Measurements from ENCODE around the gene ZNF516. TPM values are rescaled to one million over a fixed set of nuclear protein-coding genes. Genes with fewer than 3 reads are reported as not detected.

The ZNF516 gene
- polyA plus RNA-seq, 1 donor = 53.3 TPM

DNA sequence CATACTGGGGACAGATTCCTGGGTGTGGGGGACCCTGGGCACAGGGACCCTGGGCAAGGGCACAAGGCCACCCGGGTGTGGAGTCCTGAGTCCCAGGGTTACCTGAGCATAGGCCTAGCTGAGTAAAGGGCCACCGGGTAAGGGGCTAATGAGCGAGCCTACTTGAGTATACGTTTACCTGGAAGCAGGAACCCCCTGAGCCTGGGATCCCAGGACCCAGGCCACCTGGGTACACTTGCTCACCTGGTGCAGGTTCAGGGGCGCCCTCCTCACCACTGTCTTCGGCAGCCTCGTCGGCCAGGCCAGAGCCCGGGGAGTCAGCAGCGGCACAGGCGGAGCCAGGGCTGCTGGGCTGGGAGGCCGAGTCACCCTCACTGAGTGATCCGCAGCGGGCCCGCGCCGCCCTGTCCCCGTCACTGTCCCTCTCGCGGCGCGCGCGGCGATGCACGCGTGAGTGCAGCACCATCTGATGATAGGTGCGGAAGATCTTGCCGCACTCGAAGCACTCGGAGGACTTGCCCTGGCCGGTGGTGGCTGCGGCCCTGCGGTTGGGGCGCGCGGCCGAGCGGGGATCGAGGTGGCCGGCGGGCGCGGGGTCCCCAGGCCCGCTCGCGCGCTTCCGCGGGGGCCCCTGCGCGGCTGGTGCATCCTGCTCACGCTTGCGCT, 53.9 kb downstream of the ZNF516 start:
- DNase-seq = no peak

GRCh38 chr18:76437910-76438309, 57.1 kb downstream of the ZNF516 start:
- no peak for DNase-seq

GRCh38 chr18:76437011-76437410, 58.0 kb downstream of the ZNF516 start:
- DNase-seq = no peak

- no peak for DNase-seq
Measured at GRCh38 chr18:76436342-76436741, 58.7 kb downstream of the ZNF516 start.

- no peak for DNase-seq
Measured at GRCh38 chr18:76435316-76435989, 59.6 kb downstream of the ZNF516 start.

- no peak for DNase-seq
Measured at GRCh38 chr18:76434452-76434851, 60.6 kb downstream of the ZNF516 start.

GRCh38 chr18:76433788-76434187, 61.3 kb downstream of the ZNF516 start:
- DNase-seq = no peak

GRCh38 chr18:76432970-76433767, 61.9 kb downstream of the ZNF516 start:
- DNase-seq = no peak

DNA sequence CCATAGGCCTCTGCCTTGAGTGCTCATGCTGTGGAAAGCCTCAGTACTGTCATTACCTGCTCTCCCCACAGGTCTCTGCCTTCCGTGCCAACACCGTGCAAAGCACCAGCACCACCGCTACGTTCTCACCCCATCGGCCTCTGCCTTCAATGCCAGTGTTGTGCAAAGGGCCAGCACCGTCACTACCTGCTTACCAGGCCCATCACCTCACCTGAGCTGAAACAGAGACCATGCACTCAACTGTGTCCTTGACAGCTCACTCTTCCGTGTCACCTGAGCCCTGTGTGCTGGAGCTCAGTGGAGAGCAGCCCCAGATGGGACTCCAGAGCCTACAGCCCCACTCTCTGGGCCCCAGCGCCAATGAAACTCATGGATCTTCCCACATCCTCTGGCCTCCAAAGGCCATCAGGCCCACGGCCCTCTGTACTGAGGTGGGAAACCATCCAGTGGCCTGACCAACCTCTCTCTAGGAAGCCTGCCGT, 62.7 kb downstream of the ZNF516 start:
- no peak for DNase-seq

DNA sequence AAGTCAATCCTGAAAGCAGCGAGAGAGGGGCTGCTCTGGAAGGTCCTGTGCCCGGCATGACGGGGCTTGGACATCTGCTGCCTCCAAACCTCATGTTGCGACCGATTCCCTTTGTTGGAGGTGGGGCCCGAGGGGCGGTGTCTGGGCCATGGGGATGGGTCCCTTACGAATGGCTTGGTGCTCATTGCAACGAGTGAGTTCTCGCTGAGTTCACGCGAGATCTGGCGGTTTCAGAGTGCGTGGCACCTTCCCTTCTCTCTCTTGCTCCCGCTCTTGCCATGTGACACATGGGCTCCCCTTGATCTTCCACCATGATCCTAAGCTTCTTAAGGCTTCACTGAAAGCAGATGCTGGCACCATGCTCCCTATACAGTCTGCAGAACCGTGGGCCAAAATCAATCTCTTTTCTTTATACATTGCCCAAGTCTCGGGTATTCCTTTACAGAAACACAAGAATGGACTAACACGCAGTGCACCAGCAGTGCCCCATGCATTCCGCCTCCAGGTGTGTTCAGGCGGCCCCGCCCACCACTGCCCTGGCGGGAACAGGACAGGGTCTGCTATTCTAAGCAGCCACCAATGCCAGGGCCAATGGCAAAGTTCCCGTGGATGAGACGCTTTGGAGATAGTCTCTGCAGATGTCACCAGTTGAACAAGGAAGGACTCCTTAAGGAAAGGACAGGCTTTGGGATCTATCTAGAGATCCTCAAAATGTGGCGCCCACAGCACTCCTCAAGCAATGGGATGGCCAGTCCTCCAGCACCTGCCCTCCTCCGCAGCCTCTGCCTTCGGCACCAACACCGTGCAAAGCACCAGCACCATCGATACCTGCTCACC, 63.4 kb downstream of the ZNF516 start:
- no peak for DNase-seq

DNA sequence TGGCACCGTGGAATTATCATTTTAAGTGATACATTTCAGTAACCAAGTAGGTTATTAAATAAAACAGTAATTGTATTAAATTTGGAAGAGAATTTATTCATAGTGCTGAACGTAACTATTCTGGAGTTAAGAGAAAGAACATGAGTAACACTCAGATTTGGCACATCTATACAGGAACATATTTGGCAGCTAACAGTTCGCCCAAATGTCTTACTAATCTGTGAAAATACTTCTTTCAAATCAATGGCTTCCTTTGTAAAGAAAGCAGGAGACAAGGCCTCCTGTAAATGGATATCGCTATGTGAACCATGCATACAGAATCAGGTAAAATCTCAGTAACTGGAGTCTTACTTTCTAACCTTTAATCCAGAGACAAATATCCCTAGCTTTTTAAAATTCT, 64.4 kb downstream of the ZNF516 start:
- no peak for DNase-seq

DNA sequence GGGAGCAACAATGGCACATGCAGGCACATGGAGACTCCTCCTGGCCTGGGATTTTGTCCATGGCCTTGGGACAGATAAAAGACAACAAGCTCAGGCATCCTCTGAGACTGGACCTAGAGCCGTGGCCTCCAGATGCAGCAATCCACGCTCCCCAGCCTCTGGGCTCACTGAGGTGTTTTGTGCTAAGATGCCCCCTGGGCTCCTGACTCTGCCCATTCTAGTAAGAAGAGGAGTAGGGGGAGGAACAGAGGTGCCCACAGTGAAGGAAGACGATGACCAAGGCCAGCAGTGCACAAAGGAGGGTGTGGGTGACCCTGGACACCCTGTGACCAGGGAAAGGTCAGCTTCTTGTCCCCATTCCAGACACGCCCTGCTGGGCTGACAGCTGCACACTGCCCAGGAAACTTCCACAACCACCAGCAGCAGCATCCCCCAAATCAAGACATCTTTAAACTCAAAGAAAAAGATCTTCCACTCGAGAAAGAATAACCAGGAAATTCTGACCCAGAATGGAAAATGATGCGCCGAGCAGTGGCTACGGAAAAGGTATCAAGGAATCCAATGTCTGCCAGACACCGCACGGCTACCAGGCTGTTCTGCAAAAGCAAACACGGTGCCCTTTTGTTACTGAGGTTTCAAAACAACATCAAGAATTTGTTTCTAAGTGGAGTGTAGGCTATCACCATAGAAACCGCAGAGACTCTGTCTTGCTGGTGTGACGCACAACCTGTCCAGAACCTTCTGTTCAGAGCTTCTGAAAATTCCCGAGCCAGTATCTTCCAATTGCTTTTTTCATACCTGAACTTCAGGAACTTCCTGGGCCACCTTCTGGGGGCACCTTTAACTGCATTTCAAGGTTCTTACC, 65.5 kb downstream of the ZNF516 start:
- no peak for DNase-seq

- no peak for DNase-seq
Measured at GRCh38 chr18:76428396-76429261, 66.4 kb downstream of the ZNF516 start.

GRCh38 chr18:76426737-76427305, 68.2 kb downstream of the ZNF516 start:
- no peak for DNase-seq

DNA sequence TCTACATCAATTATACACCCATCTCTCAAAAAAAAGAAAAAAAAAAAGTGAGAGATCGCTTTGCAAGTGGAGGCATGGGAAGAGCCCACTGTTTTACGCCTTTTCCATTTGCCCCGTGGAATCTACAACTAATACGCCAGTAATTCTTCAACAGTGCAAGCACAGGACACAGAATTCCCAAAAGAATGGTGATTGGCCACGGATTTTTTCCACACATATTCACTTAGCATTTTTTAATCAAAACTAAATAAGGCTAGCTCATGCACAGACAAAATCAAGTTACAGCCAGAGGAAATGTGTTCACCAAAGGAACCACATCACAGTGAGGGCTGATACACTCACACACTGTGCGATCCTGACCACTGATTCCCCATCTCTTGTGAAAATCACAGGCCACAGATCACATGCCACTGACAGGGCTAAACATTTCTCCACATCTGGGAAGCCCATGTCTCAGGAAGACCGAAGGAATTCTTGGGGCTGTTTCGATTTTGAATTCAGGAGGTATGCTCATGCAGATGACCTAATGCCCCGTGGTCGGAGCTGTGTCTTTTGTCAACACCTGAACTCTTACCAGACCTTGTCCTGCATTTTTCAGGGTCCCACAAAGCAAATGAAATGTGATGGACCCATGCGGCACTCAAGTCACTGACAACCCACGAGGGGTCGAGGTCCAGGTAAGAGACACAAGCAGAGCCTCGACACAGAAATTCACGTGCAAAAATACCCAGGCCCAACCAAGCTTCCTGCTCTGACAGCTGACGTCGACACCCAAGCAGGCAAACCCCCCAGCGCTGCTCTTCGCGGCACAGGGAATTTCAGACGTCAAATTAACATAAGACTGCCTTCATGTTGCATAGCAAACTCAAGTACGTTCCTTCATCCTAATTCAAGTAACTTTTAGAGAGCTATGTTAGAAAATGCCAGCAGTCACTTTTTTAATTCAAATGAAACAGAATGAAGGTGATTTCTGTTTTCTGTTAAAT, 69.6 kb downstream of the ZNF516 start:
- DNase-seq = no peak

DNA sequence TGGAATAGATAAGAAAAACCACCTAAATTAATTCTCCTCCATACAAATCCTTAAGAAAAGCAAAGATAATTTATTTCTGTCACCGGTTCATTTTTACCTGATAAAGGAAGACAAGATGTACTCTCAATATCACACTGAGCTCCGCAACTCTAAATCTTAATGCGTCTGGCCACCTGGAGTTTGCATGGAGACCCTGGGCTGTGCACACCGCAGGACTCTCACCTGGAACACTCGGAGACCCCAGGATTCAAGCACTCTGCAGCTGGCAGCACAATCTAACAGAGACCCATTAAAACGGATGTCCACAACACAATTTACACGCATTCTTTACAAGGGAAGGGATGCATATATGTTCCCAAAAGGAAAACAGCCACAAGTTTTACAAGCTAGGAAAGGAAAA, 72.2 kb downstream of the ZNF516 start:
- DNase-seq = no peak

DNA sequence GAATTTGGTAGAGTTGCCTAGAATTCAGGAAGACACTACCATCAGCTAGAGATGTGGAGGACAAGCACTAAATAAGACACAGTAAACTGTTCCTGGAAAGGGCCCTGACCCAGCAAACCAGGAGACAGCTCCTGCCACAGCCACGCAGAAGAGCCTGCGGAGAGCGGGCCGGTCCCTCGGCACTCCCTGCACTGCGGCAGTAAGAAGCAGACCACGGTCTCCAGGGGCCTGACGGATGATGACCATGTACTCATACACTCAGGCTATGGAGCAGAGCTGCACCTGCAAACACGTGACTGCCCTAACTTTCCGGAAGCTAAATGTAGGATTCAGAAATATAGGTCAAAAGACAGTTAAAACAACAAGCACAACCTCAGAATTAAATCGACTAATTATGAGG, 72.9 kb downstream of the ZNF516 start:
- DNase-seq = no peak

- no peak for DNase-seq
Measured at GRCh38 chr18:76421685-76422078, 73.4 kb downstream of the ZNF516 start.
